DMS153 (cell line): Measurements from ENCODE around the gene AVPR1B.
A peak's percentile ranks its signal among the peaks of the same experiment; 100 is the strongest.

Experiments used
- DNase-seq: peaks from one replicate; lab custom pipeline; 2025; lab: John Stamatoyannopoulos, UW

The AVPR1B gene, protein sequence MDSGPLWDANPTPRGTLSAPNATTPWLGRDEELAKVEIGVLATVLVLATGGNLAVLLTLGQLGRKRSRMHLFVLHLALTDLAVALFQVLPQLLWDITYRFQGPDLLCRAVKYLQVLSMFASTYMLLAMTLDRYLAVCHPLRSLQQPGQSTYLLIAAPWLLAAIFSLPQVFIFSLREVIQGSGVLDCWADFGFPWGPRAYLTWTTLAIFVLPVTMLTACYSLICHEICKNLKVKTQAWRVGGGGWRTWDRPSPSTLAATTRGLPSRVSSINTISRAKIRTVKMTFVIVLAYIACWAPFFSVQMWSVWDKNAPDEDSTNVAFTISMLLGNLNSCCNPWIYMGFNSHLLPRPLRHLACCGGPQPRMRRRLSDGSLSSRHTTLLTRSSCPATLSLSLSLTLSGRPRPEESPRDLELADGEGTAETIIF

DNA sequence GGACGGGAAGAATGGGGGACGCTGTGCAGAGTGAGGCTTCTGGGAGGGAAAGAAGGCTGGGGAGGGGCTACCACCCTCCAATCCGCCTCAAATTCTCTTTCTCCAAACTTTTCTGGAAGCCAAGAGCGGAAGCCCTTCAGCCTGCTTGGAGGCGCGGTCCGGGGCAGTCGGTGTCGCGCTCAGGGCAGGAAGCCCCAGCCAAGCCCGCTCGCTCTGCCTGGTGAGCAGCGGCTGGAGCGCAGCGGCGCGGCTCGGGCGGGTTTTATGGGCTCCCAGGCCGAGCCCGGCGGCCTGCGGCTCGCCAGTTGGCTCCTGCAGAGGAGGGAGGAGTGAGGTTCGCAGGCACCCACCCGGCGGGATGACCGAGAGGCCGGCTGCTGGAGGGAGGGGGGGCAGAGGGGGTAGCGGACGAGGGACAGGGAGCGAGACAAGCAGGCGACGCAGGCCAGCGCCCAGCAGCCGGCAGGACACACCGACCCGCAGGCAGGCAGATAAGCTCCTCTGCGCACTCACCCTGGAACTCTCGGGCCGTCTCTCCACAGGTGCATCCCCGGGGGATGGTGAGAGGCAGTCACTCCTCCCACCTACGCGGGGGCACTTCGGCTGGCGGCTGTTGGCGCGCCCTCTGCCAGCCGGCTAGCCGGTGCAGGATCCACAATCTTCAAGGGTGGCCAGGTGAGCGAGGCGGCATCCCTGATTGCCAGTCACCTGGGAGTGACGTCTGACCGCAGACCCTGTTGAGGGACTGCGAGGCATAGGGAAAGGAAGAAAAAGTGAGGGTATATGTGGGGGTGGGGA, at the start of gene AVPR1B:
Gene AVPR1B (minus strand): TSS at position 238 of the 798 bp plus-strand sequence. CDS start 498 bp downstream, outside the sequence.
- DNase-seq: peak; percentile 70

GRCh38 chr1:206145771-206146290, 28.6 kb upstream of the AVPR1B start:
- no peak for DNase-seq

DNA sequence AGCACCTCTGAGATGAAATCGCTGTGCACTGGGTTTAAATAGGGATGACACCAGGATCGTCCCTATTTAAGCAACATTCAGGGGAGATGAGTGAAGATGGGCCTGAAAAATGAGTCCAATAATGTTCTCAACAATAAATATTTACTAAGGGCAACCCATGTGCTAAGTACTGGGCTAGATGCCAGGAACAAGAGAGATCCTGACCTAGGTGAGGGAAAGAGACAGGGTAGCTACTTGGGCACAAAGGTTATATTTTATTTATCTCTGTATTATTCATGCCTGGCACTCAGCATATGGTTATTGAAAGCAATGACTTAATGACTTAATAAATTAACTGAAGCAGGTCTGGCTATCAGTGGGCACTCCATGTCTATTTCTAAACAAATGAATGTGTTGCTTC, 27.4 kb upstream of the AVPR1B start:
- peak; percentile 54 for DNase-seq

- no peak for DNase-seq
Observed at GRCh38 chr1:206143537-206144172, 26.5 kb upstream of the AVPR1B start.

GRCh38 chr1:206142770-206143169, 25.6 kb upstream of the AVPR1B start:
- DNase-seq: no peak

GRCh38 chr1:206142011-206142410, 24.8 kb upstream of the AVPR1B start:
- DNase-seq: peak; percentile 23

- no peak for DNase-seq
Observed at GRCh38 chr1:206136241-206136640, 19.1 kb upstream of the AVPR1B start.

DNA sequence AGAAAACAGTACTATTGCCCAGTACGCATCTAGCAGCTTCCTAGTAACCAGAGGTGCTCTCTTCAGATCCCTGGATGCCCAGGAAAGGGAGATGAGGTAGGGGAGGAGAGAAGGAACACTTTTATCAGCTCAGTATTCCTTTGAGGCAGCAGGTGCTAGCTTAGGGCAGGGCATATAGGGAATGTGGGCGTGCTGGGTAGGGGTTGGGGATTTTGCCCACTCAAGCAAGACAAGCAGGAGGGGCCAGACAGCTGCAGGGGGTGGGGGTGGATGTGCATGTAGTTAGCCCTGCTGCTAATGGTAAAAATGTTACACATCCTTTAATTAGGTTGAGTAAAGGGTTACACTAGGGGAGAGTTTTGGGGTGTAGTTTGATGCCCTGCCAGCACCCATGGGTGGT, 18.1 kb upstream of the AVPR1B start:
- DNase-seq: no peak

DNA sequence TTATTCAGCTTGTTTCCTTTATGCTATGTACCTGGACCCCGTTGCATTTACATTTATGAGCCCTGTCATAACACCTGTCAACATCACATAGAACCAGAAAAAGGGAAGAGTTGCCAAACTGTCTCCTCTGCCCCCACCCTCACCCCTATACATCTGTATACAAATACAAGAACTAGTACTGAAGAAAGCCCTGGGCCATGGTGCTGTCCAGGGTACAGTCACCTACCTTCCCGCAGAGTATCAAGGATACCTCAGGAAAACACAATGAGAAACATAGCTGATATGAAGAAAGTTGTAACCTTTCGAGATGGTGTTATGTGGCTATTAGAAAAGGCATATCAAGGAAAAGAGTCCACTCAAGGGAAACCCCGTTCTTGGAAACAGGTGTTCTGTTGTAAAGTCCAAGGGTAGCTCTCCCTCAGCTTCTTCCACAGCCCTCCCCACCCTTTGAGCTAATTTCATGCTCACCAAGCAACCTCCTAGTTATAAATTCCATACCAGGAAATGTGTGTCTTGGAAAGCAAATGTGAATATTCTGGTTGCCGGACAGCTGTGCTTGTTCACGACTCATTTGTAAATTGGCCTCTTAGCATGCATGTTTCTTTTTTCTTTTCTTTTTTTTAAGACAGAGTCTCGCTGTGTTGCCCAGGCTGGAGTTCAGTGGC, 16.7 kb upstream of the AVPR1B start:
- no peak for DNase-seq

GRCh38 chr1:206131037-206131436, 13.8 kb upstream of the AVPR1B start:
- no peak for DNase-seq

- no peak for DNase-seq
Observed at GRCh38 chr1:206128196-206128595, 11.0 kb upstream of the AVPR1B start.

DNA sequence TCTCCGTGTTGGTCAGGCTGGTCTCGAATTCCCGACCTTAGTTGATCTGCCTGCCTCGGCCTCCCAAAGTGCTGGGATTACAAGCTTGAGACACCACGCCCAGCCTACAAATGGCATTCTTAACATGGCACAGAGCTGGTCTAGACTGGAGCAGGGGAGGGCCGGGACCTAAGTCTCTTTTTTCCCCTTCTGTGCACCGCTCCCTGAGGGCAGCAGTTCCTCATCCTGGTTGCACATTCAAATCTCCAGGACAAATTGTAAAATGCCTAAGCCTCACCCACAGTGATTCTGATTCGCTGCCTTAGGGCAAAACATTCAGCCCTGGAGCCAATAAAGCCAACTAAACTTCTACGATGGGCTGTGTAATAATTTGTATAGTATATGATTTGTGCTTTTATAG, 10.1 kb upstream of the AVPR1B start:
- no peak for DNase-seq

- DNase-seq: no peak
Observed at GRCh38 chr1:206125346-206125745, 8.2 kb upstream of the AVPR1B start.

DNA sequence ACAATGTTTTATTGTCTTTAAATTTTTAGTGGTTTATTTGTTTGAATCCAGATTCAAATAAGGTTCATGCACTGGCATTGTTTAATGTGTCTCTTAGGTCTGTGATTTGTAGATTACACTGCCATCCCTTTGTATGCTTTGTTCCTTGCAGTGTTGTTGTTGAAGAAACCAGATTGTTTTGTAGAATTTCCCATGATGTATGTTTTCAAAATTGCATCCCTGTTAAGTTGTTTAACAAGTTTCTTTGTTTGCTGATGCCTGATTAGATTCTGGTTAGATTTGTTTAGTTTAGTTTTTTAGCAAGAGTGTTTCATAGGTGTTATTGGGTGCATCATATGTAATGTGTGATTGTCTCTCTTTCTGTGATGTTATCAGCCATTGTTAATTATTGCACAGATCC, 5.5 kb upstream of the AVPR1B start:
- no peak for DNase-seq

- no peak for DNase-seq
Observed at GRCh38 chr1:206121269-206121668, 4.1 kb upstream of the AVPR1B start.

DNA sequence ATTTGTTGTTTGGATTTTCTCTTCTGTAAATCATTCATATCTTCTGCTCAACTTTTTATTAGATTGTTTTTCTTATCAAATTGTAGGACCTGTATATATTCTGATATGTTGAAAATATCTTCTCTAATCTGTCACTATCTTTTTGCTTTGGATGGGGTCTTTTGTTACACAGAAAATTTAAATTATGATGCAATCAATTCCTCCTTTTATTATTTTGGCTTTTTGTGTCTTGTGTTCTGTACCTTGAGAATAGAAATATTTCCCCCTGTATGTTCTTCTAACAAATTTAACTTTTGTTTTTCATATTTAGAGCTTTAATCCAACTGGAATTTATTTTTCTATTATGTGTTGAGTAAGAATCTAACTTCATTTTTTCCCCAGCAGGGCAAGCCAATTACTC, 3.2 kb upstream of the AVPR1B start:
- DNase-seq: no peak

DNA sequence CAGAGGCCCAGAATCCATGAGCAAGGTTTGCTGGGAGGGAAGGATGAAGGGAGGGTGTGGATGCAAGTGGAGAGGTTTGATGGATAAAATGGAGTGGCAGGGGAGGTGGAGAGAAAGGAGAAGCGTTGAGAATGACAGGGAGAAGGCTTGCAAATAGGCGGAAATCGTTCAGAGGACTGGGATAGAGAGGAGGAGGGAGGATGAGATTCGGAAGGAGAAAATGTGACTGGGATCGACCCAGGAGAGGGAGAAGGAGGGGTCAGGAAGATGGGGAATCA, 376 bp downstream of the AVPR1B start:
- no peak for DNase-seq

DNA sequence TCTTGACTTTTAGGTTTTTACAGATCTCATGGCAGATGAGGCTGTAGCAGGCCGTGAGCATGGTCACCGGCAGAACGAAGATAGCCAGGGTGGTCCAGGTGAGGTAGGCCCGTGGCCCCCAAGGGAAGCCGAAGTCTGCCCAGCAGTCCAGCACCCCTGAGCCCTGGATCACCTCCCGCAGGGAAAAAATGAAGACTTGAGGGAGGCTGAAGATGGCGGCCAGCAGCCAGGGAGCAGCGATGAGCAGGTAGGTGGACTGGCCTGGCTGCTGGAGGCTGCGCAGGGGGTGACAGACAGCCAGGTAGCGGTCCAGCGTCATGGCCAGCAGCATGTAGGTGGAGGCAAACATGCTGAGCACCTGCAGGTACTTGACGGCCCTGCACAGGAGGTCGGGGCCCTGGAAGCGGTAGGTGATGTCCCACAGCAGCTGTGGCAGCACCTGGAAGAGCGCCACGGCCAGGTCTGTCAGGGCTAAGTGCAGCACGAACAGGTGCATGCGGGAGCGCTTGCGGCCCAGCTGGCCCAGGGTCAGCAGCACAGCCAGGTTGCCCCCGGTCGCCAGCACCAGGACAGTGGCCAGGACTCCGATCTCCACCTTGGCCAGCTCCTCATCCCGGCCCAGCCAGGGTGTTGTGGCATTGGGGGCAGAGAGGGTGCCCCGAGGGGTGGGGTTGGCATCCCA, 856 bp downstream of the AVPR1B start:
- peak; percentile 66 for DNase-seq

DNA sequence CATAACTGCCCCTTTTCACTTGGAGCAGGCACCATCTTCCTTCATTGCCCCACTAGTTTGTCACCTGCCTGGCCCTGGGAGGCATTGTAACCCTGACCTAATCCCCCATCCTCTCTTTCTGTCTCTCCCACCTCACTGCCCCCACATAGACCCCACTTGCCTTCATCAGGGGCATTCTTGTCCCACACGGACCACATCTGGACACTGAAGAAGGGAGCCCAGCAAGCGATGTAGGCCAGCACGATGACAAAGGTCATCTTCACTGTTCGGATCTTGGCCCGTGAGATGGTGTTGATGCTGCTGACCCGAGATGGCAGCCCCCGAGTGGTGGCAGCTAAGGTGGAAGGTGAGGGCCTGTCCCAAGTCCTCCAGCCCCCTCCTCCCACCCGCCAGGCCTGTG, 1.4 kb downstream of the AVPR1B start:
- no peak for DNase-seq

DNA sequence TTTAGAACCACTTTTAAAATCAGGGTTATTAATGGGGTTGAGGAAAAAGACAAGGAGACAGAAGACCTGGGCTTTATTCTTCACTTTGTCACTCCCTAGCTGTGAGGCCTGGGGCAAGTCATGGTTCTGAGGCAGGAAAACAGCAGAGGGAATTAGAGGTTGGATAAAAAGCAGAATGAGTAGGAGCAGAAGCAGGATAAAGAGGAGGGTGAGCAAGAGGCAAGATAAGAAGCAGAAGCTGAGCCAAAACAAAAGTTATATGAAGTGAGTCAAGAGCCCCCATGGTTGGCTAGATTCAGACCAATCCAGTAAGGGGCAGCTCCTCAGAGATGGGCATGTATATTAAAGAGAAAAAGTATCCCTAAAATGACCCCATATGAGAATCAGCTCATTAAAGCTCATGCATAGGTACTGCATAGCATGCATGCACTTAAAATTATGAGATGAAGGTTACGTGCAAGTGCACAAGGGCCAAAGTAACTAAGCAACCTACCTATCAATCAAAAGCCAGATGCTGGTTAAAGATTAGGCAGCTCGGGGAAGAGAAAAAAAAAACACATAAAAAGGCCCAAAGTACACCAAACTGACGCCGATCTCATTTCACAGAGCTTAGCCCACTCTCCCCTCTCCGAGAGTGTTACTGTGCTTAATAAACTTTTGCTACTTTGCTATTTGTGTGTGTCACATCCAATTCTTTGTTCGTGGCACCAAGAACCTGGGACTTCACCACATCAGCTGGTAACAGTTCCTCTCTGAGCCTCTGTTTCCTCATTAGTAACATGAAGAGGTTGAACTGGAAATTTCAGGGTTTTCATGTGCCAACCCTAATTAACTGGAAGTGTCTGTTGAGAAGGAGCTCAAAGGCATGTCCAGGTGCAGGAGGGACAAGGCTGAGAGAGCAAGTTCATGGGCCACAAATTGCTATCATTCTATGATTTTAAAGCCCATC, 2.2 kb downstream of the AVPR1B start:
- DNase-seq: no peak
